G401 (cell line): ENCODE results near the gene PCBP3. TPM values are rescaled to one million over a fixed set of nuclear protein-coding genes. Genes with fewer than 3 reads are reported as not detected.
A peak's percentile ranks its signal among the peaks of the same experiment; 100 is the strongest.
"Not testable (repeated sequence)": the region's sequence is repeated elsewhere in the genome, so short reads cannot be mapped to it uniquely, and the experiment has no call there.

Source experiments
- DNase-seq: peaks from one replicate; pipeline ENCODE4 v3.0.0-alpha.2; 2015; ENCODE audit warnings: low spot score
- in situ Hi-C: cut with HindIII; loops from 2 replicates; pipeline ENCODE4 v1.10.0; 2016; ENCODE audit warnings: low sequenced_read_pairs, mixed read lengths
- total RNA-seq: library from RNA; depleted of rRNA; stranded (reverse); fragments of >200 nt; shearing (Covaris generic); gene quantifications from 2 replicates; pipeline ENCODE4 v1.2.3, GENCODE V29; 2014

PCBP3 gene
- total RNA-seq, 1 experiment from 2014 or later, result 1.7 TPM

- in situ Hi-C loops, DNase-seq: not testable (repeated sequence)
Observed at GRCh38 chr21:45814210-45814940, 170.8 kb downstream of the PCBP3 start.

GRCh38 chr21:45815781-45816180 lies 172.3 kb downstream of the PCBP3 start:
- in situ Hi-C loops, DNase-seq: not testable (repeated sequence)

DNA sequence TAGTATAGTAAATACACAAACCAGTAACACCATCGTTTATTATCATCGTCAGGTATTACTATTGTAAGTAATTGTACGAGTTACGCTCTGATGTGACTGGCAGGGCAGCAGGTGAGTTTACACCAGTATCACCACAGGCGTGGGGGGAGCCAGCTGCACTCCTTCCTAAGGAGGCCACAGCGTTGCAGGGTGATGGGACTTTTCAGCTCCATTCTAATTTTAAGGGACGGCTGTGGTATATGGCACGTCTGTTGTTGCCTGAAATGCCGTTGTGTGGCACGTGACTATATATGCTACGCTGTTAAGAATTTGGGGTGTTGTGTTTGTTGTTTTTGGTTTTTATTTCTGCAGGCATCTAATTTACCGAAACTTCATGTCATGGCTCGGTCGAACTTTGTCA lies 173.3 kb downstream of the PCBP3 start:
- in situ Hi-C loops, result no loop called here
- no peak for DNase-seq

- in situ Hi-C loops, result no loop called here
- DNase-seq, result no peak
Observed at GRCh38 chr21:45817345-45817744, 173.8 kb downstream of the PCBP3 start.

DNA sequence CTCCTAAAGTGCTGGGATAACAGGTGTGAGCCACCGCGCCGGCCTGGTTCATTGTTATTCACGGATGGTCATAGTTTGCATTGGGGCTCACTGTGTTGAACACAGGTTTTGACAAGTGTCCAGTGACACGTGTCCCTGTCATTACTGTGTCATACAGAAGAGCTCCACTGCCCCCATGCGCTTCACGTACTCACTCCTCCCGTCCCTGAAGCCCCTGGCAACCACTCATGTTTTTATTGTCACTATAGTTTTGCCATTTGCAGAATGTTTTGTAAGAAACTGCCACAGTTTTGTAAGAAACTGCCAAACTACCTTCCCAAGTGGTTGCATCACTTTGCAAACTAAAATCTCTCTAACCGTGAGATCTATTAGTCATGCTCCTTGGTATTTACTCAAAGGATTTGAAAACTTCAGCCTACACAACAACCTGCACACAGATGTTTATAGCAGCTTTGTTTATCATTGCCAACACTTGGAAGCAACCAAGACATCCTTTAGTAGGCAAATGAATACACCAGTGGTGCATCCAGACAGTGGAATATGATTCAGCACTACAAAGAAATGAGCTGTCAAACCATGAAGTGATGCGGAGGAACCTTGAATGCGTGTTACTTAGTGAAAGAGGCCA lies 174.9 kb downstream of the PCBP3 start:
- DNase-seq, result no peak
- in situ Hi-C loops, result no loop called here

GRCh38 chr21:45818904-45819285 lies 175.4 kb downstream of the PCBP3 start:
- in situ Hi-C loops, result no loop called here
- DNase-seq, result no peak

- in situ Hi-C loops, result no loop called here
- peak; percentile 44 for DNase-seq
Observed at GRCh38 chr21:45819478-45820170, 176.1 kb downstream of the PCBP3 start.

GRCh38 chr21:45820171-45821091 lies 176.9 kb downstream of the PCBP3 start:
- in situ Hi-C loops, result no loop called here
- DNase-seq, result peak; percentile 98

DNA sequence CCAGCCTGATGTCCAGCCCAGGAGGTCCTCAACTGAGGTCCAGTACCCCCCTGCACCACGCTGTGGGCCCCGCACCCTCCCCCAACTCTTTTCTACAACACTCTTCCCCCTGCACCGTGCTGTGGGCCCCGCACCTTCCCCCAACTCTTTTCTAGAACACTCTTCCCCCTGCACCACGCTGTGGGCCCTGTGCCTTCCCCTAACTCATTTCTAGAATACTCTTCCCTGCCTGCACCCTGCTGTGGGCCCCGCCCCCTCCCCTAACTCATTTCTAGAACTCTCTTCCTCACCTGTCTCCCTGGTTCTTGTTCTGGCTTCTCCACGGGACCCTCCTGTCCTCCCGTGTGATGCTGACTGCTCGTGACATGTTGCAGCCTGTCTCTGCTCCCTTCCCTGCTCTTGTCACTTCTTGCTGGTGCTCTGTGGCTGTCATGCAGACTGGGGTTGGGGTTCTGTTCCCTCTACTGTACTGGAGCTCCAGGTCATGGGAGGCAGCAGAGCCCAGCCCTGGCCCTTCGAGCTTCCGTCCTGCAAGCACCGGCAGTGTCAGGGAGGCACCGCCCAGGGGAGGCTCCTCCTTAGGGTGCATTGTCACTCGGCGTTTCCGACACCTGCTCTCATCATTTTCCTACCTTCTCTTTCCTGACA lies 177.9 kb downstream of the PCBP3 start:
- in situ Hi-C loops, result no loop called here
- no peak for DNase-seq

GRCh38 chr21:45821998-45822397 lies 178.5 kb downstream of the PCBP3 start:
- in situ Hi-C loops, result no loop called here
- DNase-seq, result no peak

GRCh38 chr21:45822429-45823099 lies 179.0 kb downstream of the PCBP3 start:
- DNase-seq, result no peak
- in situ Hi-C loops, result no loop called here

- in situ Hi-C loops, result no loop called here
- DNase-seq, result no peak
Observed at GRCh38 chr21:45823100-45823681, 179.7 kb downstream of the PCBP3 start.

DNA sequence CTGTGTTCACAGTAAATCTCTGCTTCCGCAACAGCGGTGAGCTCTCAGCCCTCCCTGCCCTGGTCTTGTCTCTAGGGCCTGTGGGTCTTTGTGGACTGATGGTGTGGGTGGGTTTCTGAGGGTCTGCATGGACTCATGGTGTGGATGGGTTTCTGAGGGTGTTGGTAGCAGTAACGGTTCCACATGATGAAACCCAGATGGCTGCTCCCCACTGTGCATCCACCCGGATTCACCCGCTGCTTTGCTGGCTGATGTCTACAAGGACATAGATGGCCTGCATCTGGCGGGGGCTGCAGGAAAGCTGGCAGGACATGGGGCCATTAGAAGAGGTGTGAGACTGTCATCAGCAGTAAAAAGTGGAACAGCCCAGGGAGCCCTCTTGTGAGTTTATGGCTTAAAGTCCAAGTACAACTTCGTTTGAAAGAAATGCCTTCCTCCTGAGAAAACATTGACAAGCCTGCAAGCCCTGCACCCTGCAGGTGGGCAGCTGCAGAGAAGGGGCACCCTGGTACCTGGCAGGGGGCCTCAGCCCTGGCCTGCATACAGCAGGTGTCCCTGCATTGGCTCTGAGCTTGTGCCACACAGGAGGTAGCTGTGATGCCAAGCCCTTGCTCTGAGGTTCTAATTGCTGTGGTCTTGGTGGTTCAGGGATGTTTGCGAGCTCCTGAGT lies 181.2 kb downstream of the PCBP3 start:
- in situ Hi-C loops, result no loop called here
- no peak for DNase-seq

GRCh38 chr21:45825219-45825618 lies 181.7 kb downstream of the PCBP3 start:
- in situ Hi-C loops, result no loop called here
- DNase-seq, result no peak

DNA sequence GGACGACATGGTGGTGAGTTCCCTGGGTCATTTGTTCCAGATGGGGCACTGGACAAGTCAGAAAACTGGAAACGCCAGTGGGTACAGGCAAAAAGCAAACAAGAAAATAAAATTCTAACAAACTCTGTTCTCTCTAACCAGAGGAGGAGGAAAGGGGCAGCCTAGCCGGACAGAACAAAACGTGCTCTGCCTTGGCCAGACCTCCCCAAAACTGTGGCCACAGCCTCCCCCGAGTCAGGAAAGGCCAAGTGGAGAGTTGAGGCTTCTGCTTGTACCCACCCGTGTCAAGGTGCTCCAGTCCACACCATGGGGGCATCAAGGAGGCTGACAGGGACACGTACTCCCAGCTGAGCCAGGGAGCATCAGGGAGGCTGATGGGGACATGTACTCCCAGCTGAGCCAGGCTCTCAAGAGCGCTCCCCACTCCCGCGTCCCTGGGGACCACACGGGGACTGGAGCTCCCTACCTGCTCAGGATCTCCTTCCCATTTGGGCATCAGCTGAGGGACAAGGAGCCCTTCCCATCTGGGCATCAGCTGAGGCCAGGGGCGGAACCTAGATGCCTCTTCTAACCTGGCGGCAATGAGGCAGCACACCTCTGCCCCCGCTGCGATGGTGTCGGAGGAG lies 183.3 kb downstream of the PCBP3 start:
- in situ Hi-C loops, result no loop called here

DNA sequence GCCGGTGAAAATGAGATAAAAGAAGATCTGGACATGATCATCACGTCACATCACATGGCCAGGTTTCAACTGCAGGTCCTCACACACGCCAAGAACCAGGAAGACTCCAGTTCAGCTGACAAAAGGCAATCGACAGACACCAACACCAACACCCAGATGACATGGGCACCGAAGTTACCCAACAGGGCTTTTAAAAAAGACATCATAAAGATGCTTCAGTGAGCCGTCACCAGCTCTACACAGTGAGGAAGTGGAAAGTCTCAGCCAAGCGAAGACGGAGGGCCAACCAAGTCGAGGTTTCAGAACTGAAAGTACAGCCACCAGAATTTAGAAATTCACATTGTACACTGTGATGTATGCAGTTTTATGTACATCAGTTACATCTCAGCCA lies 183.8 kb downstream of the PCBP3 start:
- in situ Hi-C loops, result no loop called here
- DNase-seq, result no peak

More for the DNA sequence above, 183.3 kb downstream of the PCBP3 start:
- DNase-seq, result no peak
